HG02571 (cell line): ENCODE data around the gene KRTAP2-4.
"Not testable (repeated sequence)": the region's sequence is repeated elsewhere in the genome, so short reads cannot be mapped to it uniquely, and the experiment has no call there.

Source experiments
- ATAC-seq: cut with Tn5 transposase; IDR thresholded peaks from one replicate; pipeline ENCODE4 v1.9.1; 2021; ENCODE audit warnings: mild to moderate bottlenecking, moderate library complexity; ENCODE audit not compliant: unreplicated experiment

Gene KRTAP2-4, protein sequence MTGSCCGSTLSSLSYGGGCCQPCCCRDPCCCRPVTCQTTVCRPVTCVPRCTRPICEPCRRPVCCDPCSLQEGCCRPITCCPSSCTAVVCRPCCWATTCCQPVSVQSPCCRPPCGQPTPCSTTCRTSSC

DNA sequence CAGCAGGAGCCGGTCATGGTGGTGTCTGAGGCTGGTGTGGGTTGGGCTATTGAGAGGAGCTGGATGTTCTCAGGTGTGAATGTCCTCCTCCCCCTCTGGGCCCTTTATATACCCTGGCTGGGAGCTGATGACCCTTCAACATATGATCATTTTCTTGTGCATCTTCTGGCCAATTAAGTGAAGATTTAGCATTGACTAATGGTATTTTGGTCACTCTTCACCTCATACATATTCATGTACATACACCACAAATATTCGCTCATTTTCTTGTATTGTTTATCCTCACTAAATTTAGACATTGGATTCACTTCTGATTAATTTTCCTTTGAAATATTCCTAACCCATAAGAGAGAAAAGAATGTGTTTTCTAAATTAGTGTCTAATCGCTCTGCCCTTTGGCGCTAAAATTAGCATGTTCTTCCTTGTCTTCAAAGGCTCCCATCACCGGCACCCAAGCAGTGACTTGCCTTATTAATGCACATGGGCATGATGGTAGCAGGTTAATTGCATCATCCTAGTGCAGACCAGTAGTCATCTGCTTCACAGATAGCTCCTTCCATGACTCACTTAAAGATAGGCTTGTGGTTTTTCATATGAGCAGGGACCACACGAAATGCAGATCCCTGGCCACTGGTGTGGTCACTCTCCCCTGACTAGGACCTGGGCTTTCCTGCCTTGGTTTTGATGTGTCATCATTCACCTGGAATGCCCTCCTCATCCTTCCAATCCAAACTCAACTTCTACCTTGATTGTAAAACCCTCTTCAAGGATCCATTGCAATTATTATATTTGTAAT is at the start of gene KRTAP2-4:
KRTAP2-4 (minus strand) TSS at position 51 of the 796 bp plus-strand sequence; CDS start at position 17, 34 bp downstream.
- ATAC-seq, result no peak

- no peak for ATAC-seq
Observed at GRCh38 chr17:41111151-41111885, 45.6 kb upstream of the KRTAP2-4 start.

- ATAC-seq, result not testable (repeated sequence)
Observed at GRCh38 chr17:41108728-41109386, 43.2 kb upstream of the KRTAP2-4 start.

DNA sequence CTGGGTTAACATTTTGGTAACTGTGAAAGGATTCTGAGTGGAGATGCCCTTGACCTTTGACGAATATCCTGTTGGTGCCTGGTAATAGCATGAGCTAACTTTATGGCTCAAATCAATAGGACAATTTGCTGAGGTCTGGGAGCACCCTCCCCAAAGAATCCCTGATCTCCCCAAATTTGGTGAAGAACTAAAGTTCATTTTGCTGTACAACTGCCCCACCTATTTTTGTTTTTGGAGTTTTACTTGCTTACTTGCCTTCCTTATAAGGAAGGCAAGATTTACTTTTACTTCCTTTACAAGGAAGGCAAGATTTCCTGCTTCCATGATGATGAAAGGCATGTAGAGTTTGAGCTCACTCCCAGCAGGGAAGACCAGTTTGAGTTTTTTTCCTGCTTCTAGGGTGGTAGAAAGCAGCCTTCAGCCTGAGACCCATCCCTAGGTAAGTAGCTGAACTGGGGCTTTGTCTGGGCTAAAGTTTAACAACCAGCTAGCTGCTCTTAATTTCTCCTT is 42.3 kb upstream of the KRTAP2-4 start:
- ATAC-seq, result no peak

DNA sequence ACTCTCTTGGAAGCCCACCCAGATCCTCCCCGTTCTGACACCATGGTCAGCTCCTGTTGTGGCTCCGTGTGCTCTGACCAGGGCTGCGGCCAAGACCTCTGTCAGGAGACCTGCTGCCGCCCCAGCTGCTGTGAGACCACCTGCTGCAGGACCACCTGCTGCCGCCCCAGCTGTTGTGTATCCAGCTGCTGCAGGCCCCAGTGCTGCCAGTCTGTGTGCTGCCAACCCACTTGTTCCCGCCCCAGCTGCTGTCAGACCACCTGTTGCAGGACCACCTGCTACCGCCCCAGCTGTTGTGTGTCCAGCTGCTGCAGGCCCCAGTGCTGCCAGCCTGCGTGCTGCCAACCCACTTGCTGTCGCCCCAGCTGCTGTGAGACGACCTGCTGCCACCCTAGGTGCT is 39.7 kb upstream of the KRTAP2-4 start, which contains the start of gene KRTAP4-9:
KRTAP4-9 (plus strand) TSS at position 43 of the 400 bp plus-strand sequence; CDS start at position 43, 0 bp downstream.
- not testable (repeated sequence) for ATAC-seq

GRCh38 chr17:41104386-41105038 is 38.8 kb upstream of the KRTAP2-4 start:
- not testable (repeated sequence) for ATAC-seq

DNA sequence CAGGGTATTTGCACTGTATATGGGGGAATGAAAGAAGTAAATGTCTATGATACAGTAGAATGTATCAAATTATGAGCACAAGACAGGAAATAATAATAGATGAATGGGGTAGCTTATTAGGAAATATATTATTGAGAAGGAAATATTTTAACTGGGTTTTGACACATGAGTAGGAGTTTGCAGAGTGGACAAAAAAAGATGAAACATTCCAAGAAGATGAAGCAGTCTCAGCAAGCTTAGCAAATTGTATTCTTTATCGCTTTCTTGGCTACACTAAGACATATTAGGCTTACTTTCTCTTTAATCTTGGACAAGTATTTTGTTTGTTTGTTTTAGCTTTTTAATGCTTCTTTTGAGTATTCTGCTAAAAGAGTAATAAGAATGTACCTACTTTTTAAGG is 38.2 kb upstream of the KRTAP2-4 start:
- no peak for ATAC-seq

DNA sequence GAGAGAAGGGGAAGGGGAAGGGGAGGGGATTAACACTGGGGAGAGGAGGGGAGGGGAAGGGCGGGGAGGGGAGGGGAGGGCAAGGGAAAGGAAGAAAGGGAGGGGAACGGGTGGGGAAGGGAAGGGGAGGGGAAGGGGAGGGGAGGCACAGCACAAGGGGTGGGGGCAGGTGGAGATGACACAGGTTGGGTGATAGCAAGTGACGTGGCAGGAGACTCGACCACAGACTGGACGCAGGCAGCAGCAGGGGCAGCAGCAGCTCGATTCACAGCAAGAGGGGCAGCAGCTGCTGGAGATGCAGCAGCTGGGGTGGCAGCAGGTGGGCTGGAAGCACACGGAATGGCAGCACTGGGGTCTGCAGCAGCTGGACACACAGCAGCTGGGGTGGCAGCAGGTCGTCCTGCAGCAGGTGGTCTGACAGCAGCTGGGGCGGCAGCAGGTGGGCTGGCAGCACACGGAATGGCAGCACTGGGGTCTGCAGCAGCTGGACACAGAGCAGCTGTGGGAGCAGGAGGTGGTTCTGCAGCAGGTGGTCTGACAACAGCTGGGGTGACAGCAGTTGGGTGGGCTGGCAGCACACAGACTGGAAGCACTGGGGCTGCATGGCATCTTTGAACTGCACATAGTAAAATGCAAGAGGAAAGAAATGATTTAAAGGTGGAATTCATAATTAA is 36.0 kb upstream of the KRTAP2-4 start, which contains the start of gene KRTAP4-16:
KRTAP4-16 (minus strand) TSS at position 624 of the 674 bp plus-strand sequence; CDS start at position 624, 0 bp downstream.
- ATAC-seq, result no peak

DNA sequence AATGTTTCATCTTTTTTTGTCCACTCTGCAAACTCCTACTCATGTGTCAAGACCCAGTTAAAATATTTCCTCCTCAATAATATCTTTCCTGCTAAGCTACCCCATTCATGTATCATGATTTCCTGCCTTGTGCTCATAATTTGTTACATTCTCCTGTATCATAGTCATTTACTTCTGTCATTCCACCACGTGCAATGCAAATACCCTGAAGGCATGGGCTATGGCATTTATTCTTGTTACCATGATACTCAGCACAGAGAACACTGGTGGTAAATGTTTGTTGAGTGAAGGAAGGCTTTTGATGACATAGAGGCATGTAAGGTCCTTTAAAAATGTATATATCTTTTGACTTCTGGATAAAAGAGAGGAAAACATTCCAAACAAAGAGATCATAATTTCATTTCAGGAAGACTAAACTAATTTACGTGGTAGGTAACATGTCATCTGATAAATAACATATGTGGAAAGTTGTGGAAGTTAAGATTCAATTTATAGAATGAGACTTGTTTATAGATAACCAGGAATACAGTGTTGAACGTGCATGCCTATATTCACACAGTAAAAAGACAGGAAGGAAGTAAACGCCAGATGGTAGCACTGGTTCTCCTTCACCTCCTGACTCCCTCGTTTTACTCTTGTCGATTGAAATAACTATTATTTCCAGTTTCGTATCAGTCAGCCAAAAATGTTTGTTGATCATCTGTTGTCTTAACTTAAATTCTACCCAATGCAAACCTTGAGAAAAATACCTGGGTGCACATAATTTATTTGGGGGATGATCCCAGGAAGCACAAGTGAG is 34.2 kb upstream of the KRTAP2-4 start:
- not testable (repeated sequence) for ATAC-seq

GRCh38 chr17:41098481-41098880 is 32.8 kb upstream of the KRTAP2-4 start:
- no peak for ATAC-seq

DNA sequence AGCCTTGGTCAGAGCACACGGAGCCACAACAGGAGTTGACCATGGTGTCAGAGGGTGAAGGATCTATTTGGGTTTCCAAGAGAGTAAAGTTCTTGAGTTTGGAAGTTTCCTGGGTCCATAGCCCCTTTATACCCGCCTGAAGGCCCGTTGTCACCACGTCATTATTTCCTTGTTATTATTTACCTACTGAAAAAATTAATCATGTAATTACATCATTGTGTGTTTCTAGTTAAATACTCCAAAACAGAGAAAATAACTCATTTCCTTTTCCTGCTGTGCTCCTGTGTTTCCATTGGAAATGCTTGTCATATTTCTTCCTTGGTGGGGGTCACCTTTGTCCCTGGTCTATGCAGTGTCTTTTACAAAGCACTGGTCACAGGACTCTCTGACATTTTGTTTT is 32.4 kb upstream of the KRTAP2-4 start, which contains the start of gene KRTAP4-8:
KRTAP4-8 (minus strand) TSS at position 101 of the 400 bp plus-strand sequence; CDS start at position 43, 58 bp downstream.
- ATAC-seq, result no peak

DNA sequence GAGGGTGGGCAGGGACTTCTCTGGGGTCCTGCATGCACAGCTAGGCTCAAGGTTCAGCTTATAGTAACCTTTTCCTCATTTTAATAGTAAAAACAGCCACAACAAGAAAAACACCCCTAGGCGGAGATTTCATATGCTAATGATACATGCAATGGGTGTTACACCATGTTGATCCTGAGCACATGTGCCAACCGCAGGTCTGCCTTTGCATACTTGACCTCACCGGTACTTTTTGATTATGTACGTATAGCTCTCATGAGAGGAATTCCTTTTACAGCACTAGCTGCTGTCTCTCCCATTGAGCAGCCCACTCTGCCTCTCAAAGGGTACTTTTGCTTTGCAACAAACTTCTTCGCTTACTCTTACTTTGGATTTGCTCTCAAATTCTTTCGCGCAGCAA is 30.4 kb upstream of the KRTAP2-4 start:
- ATAC-seq, result no peak

DNA sequence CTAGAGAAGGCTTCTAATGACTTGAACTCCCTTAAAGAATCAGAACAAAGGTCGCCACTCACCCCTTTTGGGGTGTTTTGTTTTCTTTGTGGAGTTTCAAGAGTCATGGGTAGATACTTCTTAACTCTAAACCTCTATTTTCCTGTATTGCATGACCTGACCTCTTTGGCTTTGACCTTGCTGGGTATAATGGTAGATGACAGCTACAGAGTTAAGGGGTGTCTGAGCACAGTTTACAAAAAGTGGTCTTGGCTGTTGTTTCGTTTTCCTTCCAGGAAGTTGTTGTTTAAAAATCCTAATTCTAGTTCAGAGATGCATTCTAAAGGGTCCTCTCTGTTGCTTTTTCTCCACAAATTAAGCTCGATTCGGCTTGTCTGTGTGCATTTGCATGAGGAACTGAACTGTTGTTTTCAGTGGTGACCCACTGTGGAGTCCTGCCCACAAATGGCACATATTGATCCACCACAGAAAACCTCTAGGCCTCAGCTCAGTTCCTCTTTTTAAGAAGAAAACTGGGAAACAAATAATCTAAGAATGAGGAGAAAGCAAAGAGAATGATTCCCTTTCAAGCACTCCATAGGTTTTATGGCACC is 23.2 kb upstream of the KRTAP2-4 start:
- not testable (repeated sequence) for ATAC-seq

GRCh38 chr17:41084100-41084856 is 18.6 kb upstream of the KRTAP2-4 start, which contains the start of gene KRTAP4-7:
KRTAP4-7 (plus strand) TSS chr17:41084150; CDS start chr17:41084207, 57 bp downstream.
- not testable (repeated sequence) for ATAC-seq

DNA sequence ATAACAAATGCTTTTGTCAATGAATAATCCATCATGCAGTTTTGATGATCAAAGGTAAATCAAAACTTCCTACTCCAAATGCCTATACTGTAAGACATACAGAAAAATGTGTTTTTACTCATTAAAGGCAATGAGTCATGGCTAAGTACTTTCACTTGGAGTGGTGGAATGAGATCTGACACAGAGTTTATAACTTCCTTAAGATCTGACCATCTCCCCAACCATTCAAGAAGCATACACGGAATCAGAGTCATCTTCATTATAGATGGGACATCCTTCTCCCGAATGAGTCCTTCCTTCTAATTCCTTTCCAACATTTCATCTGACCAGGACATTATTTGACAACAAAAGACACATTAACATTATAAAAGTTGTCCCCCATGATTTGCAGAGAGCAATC is 17.7 kb upstream of the KRTAP2-4 start:
- not testable (repeated sequence) for ATAC-seq

DNA sequence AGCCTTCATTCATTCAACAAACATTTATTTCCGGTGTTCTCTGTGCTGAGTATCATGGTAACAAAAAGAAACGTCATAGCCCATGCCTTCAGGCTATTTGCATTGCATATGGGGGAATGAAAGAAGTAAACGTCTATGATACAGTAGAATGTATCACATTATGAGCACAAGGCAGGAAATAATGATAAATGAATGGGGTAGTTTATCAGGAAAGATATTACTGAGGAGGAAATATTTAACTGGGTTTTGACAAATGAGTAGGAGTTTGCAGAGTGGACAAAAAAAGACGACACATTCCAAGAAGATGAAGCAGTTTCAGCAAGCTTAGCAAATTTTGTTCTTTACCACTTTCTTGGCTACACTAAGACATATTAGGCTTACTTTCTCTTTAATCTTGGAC is 16.9 kb upstream of the KRTAP2-4 start:
- no peak for ATAC-seq

DNA sequence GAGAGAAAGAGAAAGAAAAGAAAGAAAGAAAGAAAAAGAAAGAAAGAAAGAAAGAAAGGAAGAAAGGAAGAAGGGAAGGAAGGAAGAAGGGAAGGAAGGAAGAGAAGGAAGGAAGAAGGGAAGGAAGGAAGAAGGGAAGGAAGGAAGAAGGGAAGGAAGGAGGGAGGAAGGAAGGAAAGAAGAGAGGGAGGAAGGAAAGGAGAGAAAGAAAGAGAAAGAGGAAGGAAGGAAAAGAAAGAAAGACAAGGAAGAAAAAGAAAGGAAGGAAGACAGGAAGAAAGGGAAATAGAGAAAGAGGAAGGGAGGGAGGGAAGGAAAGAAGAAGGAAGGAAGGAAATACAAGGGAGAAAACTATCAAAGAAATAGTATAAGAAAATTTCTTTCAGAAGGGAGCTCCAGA is 11.1 kb upstream of the KRTAP2-4 start:
- no peak for ATAC-seq
